Activated CD4-positive, alpha-beta T cell treated with anti-CD3 and anti-CD28 coated beads for 24 hours (primary cell): ENCODE measurements around the gene C1RL.
"Not testable (repeated sequence)": the region's sequence is repeated elsewhere in the genome, so short reads cannot be mapped to it uniquely, and the experiment has no call there.

ENCODE experiments used
- DNase-seq, 2 donors: peaks; one replicate each; pipeline ENCODE4 v3.0.0-alpha.2; 2020; ENCODE audit warnings: low read depth in 2 of 2

The C1RL gene

DNA sequence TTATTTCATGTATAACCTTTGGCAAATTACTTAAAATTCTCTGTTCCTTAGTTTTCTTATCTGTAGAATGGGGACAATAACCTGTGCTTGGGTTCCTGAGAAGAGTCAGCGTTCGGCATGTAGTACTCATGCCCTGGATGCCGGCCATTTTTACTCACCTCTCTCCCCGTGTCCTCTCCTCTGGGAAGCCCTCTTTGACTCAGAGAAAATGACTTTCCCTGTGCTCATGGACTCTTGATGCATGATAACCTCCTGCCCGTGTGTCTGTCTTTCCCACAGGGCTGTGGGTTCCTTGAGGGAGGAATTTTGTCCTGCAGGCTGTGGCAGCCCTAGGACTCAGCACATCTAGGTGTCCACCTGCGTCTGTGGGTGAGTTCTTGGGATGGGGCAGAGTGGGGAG lies 5.8 kb upstream of the C1RL start:
- no peak for DNase-seq

DNA sequence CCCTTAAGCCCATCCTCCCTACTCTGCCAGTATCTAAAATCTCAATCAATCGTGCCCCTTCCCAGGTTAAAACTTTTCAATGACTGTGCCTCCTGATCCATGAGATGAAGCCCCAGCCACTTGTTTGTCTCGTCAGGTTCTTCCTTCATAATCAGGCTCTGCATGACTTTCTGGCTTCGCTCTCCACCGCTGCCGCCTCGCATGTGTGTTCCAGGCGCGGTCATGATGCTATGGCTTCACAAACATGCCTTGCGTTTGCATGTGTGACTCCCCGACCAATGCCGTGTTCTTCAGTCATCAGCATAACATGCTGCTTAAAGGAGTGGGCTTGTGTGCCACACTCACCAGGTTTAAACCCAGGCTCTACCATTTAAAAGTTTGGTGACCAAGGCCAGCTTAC lies 5.0 kb upstream of the C1RL start:
- no peak for DNase-seq

DNA sequence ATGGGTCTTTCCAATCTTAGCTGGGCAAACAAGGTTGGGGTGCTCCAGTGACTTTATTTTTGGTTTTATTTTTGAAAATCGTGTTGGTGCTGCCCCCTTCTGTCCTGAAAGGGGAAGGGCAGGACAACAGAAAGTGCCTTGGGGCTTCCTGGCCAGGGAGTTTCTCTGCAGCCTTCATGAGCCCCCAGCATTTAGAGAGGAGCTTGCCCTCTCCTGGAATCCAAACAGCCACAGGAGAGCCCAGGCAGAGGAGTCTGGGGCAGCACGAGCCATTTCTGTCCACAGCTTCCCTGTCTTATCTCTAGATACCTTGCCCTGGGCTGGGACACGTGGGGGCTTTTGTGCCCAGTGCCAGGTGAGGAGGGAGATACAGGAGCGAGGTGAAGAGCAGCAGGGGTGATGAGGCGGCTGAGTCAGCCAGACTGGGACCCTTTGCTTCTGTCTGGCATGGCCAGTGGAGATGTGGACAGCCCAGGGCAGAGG lies 4.4 kb upstream of the C1RL start:
- no peak for DNase-seq

DNA sequence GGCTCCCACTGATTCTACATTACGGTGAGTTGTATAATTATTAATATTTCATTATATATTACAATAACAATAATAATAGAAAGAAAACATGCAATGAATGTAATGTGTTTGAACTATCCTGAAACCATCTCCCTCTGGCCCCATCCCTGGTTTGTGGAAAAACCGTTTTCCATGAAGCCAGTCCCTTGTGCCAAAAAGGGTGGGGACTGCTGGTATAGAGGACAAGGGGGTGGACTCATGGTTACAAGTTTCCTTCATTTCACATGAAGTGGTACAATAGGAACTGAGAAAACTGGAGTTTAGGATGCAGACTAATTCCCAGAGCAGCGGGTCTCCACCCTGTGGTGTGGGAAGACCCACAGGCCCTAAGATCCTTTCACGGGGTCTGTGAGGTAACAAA lies 3.0 kb upstream of the C1RL start:
- DNase-seq = no peak

DNA sequence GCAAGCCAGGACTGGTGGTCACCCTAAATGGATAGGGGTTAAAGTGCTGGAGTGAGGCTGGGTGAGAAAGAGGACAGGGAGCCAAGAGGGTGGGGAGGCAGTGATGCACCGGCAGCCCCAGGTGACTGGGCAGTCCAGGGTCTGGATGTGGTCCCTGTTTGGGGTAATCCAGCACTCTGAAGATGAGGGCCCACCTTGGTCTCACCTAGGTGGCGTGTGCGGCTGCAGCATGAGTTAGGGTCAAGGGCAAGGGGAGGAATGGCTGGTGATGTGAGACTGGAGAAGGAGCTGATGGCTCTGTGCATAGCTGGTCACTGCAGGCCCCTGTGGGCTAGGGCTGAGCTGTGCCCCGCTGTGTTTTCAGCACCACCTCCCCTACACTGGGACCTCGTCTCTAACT lies 1.6 kb upstream of the C1RL start:
- no peak for DNase-seq

DNA sequence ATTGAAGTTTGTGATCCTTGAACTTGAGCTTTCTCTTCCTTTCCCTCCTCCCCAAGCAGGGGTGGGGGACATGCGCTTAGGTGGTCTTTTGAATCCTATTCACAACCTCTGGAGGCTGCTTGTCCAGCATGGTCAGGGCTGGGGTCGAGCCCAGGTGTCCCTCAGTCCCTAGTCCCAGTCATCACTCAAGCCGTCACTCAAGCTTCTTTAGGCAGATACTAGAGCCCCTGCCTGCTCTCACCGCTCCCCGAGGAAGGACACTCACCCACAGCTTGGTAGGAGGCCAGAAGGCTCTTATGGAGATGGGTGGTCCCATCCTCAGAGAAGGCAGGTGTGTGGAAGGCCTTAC lies 532 bp upstream of the C1RL start:
- DNase-seq = no peak

DNA sequence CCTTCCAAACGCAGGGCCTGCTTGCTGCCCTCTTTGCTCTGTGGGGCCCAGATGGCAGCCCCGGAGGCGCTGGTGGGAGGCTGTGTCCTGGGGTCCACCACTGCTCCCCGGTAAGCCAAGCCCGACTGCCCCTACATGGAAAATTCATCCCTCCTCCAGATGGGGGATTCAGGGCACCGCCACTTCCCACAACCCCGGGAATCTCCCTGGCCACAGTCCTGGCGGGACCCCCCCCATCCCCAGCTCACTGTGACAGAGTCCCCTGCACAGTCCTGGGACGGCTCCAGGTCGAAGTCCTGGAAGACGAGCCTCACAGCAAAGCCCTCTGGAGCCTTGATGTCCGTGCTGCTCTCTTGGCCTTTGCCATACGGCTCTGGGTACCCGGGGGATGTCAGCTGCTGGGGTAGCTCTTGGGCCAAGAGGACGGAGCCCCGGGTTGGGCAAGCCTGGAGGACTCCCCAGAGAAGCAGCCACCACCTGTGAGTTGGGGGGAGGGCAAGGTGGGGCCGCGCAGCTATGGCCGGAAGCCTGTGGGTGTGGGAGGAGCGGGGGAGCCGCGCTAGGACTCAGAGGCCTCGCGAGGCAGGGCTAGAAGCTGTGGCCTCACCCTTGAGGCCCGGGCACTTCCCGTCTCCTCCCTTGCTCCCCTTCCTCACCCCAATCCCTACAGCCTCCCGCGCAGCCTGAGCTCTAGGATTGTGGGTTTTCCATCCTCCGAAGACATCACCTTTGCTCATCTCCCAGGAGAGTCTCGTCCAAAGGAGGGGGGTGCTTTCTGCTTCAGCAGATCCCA lies 815 bp downstream of the C1RL start:
- peak; percentile 53 to 70 for DNase-seq

DNA sequence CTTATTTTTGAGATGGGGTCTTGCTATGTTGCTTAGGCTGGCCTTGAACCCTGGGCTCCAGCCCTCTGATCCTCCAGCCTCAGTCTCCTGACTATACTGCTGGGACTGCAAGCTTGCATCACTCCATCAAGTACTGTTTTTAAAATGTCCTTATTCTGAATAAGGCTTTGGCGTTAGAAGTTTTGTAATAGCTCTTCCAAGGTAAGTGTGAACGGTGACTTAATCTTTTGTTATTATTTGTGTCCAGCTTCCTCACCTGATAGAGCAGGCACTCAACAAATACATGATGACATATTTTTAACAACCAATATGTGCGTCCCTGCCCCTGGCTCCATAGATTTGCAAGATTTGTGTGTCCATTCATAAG lies 1.4 kb downstream of the C1RL start:
- DNase-seq = no peak

DNA sequence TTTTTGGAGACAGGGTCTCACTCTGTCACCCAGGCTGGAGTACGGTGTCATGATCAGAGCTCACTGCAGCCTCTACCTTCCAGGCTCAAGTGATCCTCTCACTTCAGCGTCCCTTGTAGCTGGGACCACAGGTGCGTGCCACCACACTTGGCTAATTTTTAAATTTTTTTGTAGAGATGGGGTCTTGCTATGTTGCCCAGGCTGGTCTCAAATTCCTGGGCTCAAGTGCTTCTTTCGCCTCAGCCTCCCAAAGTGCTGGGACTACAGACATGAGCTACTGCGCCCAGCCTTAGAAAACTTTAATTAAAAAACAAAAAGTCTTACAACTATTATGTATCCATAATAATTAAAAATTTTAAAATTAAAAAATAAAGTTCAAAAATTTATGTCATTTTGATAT lies 1.8 kb downstream of the C1RL start:
- not testable (repeated sequence) for DNase-seq

DNA sequence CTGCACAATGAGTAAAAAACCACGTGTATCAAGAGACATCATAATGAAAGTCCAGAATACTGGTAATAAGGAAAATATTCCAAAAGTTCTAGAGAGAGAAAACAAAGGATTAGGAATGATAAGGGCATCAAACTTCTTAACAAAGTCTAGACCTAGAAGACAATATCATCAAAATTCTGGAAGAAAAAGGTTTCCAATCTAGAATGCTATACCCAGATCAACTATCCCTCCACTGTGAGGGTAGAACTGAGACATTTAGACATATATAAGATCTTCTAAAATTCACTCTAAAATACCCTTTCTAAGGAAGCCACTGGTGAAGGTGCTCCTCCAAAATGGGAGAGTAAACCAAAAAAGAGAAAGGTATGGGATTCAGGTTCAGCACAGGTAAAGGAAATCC lies 2.9 kb downstream of the C1RL start:
- DNase-seq = no peak

DNA sequence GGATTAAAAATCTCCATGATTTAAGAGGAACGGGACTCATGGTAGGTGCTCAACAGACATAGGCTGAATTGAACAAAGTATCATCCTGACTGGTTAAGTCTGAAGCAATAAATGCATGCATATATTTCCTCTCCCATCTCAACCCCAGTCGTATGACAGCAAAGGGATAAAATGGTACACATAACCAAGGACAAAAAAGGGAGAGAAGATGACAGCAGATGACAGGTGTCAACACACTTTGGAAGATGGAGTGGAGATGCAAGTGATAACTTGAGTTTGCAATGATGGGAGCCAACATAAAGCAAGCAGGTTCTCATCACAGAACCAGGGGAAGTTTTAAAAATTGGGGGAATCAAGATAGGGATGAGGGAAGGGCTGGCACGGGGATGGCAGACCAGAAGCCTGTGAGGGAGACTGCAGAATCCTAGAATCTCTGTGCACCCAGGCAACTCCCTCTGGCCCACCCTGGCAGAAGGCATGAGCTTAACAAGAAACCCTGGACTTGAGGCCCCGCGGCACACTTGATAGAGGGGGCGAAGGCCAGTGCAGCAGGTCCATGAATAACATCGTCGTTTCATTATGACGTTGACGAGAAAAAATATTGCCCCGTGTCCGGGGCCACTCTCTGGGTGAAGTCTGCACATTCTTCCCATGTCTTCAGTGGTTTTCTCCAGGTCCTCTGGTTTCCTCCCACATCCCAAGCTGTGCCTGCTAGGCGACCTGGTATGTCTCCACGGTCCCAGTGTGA lies 5.0 kb downstream of the C1RL start:
- DNase-seq = no peak

DNA sequence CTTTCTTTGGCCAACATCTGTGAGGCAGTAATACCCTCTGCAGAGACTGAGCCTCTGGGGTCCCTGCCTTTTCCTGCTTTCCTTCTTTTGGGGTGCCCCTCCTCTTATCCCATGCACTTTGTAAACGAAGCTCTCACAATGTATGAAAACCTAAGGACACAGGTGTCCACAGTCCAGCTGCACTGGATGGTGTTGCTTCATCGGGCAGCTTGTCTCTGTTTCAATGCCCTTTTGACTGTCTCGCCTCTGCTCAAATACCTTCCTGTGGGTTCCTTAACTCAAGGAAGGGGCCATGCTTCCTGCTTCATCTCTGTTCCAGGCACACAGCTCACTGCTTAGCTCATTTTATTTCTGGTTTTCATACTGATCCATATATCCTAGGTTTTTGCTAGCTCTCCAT lies 6.4 kb downstream of the C1RL start:
- DNase-seq = no peak

DNA sequence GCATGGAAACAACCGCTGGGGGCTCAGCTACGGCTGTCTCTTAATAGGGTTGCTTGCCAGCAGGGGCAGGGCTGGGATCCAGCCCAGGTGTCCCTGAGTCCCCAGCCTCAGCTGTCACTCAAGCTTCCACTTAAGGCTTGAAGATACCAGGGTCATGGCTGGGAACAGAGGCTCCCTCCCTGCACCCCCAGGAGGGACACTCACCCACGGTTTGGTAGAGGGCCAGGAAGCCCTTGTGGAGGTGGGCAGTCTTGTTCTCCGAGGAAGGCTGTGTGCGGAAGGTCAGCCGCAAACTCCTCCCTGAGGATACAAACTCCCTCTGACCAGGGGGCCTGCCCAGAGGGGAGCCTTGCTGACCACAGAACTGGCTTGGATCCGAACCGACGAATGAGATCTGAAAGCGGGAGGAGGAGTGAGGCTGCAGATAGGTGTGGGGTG lies 7.3 kb downstream of the C1RL start:
- DNase-seq = no peak

DNA sequence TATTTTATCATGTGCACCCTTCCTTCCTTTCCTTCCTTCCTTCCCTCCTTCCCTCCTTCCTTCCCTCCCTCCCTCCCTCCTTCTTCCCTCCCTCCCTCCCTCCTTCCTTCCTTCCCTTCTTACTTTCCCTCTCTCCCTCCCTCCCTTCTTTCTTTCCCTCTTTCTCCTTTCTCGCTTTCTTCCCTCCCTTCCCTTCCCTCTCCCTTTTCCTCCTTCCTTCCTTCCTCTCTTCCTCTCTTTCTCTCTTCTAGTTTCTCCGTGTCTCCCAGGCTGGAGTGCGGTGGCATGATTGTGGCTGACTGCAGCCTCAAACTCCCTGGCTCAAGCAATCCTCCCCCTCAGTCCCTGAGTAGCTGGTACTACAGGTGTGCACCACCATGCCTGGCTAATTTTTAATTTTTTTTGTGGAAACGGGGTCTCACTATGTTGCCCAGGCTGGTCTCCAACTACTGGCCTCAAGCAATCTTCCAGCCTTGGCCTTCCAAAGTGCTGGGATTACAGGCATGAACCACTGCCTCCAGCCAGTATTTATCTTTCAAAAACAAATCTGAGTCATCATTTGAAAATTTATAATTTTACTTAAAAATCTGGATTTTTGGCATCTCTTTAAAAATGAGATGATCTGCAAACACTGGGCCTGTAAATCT lies 7.8 kb downstream of the C1RL start:
- no peak for DNase-seq

DNA sequence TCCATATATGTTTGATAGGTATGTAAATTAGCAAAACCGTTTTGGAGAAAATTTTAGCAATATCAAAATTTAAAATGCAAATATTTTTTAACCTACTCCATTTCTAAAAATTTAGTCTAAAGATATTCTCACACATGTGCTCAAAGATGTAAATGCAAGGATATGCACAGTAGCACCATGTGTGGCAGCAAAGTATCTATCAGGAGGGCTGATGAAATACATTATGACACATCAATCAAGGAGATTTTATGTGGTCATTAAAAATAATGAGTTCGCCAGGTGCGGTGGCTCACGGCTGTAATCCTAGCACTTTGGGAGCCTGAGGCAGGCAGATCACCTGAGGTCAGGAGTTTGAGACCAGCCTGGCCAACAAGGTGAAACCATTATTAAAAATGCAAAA lies 8.8 kb downstream of the C1RL start:
- DNase-seq = no peak

DNA sequence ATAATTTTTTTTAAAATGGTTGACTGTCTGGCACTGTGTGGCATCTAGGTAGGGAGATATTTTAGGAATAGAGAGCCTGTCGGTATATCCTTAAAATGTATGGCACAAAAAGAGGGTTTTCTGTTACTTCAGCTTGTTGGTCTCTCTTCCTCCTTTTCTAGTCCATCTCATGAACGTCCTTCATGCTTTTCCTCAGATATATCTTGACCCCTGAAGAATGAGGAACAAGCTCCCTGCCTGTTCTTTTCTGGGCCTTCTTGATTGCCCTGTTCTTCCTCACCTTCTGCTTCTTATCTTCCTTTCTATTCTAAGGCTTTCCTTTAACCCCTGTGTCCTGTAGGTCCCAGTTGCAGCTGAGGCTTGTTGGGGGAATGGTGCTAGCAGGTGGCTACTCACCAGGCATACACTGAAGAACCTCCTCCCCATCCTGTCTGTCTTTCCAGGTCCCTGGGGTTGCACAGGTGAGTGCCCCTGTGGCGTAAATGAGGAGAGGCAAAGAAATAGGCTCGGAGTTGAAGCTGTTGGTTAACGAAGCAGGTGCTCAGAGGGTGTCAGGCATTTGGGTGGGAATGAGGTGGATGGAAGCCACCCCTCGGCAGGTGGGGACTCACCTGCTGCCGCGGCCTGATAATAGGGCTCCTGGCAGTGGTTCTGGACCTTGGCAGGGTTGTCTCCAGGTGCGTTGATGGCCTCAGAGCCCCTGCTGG lies 9.6 kb downstream of the C1RL start:
- DNase-seq = no peak

DNA sequence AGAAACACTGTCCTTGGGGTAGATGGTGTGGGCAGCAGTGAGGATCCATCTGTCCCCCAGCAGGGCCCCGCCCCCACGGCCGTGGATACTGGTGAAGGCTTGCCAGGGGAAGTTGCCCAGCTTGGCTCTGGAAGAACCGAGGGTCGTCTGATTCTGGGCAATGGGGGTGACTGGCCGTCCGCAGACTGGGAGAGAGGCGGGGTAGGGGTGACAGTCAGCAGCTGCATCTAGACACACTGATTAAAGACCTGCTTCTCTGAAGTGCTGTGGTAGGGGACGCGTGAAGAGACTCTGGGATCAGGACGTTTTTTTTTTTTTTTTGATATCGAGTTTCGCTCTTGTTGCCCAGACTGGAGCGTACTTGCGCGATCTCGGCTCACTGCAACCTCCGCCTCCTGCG lies 12.0 kb downstream of the C1RL start:
- no peak for DNase-seq

DNA sequence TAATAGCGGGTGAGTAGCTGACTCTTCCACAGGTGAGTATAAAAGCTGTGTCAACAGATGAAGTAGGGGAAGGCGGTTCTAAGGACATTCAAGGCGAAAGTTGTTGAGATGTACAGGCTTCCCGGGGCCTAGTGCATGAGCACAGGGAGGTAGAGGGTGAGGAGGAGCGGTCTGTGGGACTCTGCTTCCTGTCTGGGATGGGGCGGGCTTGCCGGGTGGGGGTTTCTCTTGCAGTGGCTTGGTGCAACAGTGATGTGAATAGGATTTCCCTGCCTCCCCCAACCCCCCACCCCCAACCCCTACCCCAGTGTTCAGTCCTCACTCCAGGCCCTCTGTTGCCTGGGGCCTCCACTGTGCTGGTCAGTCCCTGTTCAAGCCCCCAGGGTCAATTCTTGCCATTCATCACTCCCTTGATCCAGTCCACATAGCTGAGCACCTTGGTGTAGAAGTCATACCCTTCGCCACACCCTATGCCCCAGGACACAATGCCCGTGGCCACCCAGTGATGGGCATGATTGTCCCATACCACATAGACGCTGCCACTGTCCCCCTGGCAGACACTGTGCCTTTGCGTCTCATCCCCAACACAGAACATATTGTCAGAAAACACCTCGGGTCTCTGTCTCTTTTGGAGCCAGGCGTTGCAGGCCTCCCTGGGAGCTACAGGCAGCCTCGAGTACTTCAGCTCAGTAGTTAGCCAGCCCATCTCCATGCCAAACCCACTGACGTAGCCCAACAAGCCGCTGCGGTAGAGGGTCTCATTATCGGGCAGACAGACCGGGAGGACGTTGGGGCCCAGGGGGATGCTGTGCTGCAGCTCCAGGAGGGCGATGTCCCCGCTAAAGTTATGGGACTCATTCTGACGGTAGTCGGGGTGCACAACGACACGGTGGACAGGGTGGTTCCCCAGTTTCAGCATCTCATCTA lies 12.7 kb downstream of the C1RL start:
- DNase-seq = no peak

DNA sequence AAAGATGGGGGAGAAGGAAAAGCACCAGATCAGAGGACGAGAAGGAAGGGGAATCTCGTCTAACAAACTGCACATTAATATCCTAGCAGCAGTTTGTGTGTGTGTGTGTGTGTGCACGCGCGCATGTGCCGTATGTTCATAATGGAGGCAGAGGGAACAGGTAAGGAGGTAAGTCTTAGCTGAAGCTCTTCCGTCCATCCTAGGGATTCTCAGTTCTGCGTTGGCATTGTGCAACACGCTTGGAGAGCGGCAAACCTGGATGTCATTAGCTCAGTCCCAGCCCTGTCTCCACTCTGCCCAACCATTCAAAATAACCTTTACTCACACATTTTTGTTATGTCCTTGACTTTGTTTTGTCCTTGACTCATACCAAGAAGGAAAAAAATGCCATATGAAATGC lies 15.1 kb downstream of the C1RL start:
- no peak for DNase-seq

DNA sequence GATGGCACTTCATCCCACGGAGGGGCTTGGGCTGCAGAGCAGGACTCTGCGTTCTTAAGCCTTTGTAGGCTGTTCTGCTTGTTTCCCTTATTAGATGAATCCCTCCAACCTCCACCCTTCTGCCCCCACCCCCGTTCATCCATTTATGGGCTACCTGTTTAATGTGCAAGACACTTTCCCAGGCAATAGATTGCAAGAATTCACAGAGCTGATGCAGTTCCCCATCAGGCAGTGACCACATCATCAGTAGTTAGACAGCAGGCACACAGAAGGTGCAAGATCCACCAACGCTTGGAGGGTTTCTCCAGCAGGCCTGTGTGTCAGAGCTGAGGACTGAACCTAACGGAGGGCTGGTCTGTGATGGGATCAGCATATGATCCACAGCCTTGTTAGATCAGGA lies 15.5 kb downstream of the C1RL start:
- DNase-seq = no peak

DNA sequence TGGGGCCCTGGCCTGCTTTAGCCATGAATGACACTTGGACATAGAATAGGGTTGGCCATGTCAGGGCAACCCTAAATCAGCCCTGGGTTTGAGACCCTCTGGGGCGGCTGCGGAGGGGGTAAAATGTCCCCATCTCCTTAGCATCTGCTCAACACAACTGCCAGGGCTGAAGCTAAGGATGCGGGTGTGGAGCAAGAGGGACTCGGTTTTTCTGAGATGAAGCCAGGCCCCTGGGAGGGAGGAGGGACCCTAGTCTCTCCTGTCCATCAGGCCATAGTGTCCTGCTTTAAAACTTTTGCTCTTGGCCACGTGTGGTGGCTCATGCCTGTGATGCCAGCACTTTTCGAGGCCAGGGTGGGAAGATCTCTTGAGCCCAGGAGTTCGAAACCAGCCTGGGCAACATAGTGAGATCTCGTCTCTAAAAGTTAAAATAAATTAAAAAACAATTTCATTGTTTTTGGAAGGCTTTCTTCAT lies 16.0 kb downstream of the C1RL start:
- DNase-seq = no peak
